Measurements from ENCODE around the gene PTAR1.

The PTAR1 gene

GRCh38 chr9:69674112-69674685, 85.6 kb downstream of the PTAR1 start:
- no peak for DNase-seq (ENCODE audit: low read depth)

GRCh38 chr9:69673311-69673640, 86.5 kb downstream of the PTAR1 start:
- no peak for DNase-seq (ENCODE audit: low read depth)

- peak; percentile 49 for DNase-seq (ENCODE audit: low read depth)
Measured at GRCh38 chr9:69672596-69673310, 87.1 kb downstream of the PTAR1 start.

GRCh38 chr9:69671879-69672595, 87.8 kb downstream of the PTAR1 start, which contains the start of gene APBA1:
Gene APBA1 (minus strand): TSS chr9:69672371.
- DNase-seq (ENCODE audit: low read depth), result no peak

GRCh38 chr9:69671311-69671878, 88.4 kb downstream of the PTAR1 start:
- DNase-seq (ENCODE audit: low read depth), result no peak

- DNase-seq (ENCODE audit: low read depth), result no peak
Measured at GRCh38 chr9:69667306-69667705, 92.5 kb downstream of the PTAR1 start.

GRCh38 chr9:69660304-69660703, 99.5 kb downstream of the PTAR1 start:
- no peak for DNase-seq (ENCODE audit: low read depth)
